ENCODE results near the gene ANKRD44.

DNA sequence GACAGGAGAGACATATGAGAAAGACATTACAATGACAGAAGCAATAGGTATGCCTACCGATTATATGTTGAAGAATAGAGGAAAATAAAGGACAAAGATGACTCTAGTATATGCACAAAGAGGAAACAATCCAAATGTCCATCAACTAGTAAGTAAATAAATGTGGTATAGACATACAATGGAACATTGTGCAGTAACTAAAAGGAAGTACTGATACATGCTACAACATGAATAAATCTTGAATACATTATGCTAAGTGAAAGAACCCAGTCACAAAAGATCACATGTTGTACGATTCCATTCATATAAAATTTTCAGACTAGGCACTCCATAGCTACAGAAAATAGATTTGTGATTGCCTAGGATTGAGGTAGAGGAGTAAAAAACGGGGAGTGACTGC lies 355.5 kb downstream of the ANKRD44 start:
- TF ChIP-seq TCF7L2 (IDR thresholded peaks at IDR 0.05; ENCODE audit: low read depth, low read length): no peak
- TF ChIP-seq, protein P1, sequence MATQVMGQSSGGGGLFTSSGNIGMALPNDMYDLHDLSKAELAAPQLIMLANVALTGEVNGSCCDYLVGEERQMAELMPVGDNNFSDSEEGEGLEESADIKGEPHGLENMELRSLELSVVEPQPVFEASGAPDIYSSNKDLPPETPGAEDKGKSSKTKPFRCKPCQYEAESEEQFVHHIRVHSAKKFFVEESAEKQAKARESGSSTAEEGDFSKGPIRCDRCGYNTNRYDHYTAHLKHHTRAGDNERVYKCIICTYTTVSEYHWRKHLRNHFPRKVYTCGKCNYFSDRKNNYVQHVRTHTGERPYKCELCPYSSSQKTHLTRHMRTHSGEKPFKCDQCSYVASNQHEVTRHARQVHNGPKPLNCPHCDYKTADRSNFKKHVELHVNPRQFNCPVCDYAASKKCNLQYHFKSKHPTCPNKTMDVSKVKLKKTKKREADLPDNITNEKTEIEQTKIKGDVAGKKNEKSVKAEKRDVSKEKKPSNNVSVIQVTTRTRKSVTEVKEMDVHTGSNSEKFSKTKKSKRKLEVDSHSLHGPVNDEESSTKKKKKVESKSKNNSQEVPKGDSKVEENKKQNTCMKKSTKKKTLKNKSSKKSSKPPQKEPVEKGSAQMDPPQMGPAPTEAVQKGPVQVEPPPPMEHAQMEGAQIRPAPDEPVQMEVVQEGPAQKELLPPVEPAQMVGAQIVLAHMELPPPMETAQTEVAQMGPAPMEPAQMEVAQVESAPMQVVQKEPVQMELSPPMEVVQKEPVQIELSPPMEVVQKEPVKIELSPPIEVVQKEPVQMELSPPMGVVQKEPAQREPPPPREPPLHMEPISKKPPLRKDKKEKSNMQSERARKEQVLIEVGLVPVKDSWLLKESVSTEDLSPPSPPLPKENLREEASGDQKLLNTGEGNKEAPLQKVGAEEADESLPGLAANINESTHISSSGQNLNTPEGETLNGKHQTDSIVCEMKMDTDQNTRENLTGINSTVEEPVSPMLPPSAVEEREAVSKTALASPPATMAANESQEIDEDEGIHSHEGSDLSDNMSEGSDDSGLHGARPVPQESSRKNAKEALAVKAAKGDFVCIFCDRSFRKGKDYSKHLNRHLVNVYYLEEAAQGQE (IDR thresholded peaks at IDR 0.05; ENCODE audit: insufficient read depth in 1 of 2, low read depth in 2 of 2, low read length in 1 of 2): no peak
